Cardiac muscle cell (in vitro differentiated cells and primary cell): ENCODE measurements around the gene KRTAP21-3. TPM values are rescaled to one million over a fixed set of nuclear protein-coding genes. Genes with fewer than 3 reads are reported as not detected.

ENCODE experiments used
- DNase-seq, 2 donors: peaks; one replicate each; pipeline versions ENCODE4 v3.0.0 to v3.0.0-alpha.2; 2010 to 2017; ENCODE audit warnings: low read depth in 1 of 2, low spot score in 1 of 2
- H3K27ac ChIP-seq: fragments of 200-600 bp; sonication (generic); 2 replicates; pipeline ENCODE4 v1.5.1; 2016
- H3K27me3 ChIP-seq: fragments of 200-600 bp; sonication (generic); 2 replicates; pipeline ENCODE4 v1.6.0; 2016; ENCODE audit warnings: control low read depth
- H3K36me3 ChIP-seq: fragments of 200-600 bp; sonication (generic); 2 replicates; pipeline ENCODE4 v1.5.1; 2016; ENCODE audit warnings: control low read depth
- H3K4me1 ChIP-seq: fragments of 200-600 bp; sonication (generic); 2 replicates; pipeline ENCODE4 v1.8.1; 2017; ENCODE audit warnings: low read depth, mild to moderate bottlenecking, mixed run types
- H3K4me3 ChIP-seq: fragments of 200-600 bp; sonication (generic); 2 replicates; pipeline ENCODE4 v1.5.1; 2016; ENCODE audit warnings: mild to moderate bottlenecking
- H3K9me3 ChIP-seq: fragments of 200-600 bp; sonication (generic); 2 replicates; pipeline ENCODE4 v1.5.1; 2017; ENCODE audit warnings: low read depth, mild to moderate bottlenecking, control low read depth
- polyA plus RNA-seq: library from polyadenylated mRNA; unstranded; fragments of >200 nt; fragmentation: Nextera tagmentation; extraction: Ambion mirVana; gene quantifications from 2 replicates; pipeline ENCODE4 v1.2.1, GENCODE V29; 2016
- total RNA-seq: library from RNA; depleted of rRNA; stranded (reverse); fragments of >200 nt; gene quantifications from 2 replicates; pipeline ENCODE4 v1.2.3, GENCODE V29; 2016
- TF ChIP-seq, protein P1 (sequence below): IDR thresholded peaks from 2 replicates; pipeline ENCODE4 v1.5.1; 2012; ENCODE audit warnings: low read depth, mild to moderate bottlenecking, low read length

The KRTAP21-3 gene
- total and polyA plus RNA-seq, 2 experiments from 2014 or later, result not detected

DNA sequence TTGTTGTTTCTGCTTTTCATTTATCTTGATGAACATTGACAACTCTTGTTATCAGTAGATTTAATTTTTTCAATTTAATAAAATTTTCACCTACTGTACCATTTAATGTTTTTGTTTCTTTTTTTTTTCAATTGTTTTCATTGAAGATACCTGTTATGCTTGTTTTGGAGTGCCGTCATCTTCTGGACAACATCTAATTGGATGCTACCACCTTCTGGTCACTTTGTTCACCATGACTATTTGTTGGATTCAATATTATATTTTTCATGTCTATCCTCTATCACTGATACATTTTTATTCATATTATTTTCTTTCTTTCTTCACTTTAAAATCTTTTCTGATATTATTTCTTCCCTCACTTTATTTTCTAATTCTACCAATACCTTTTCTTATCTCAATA lies 14.4 kb upstream of the KRTAP21-3 start:
- Histone ChIP-seq H3K27me3 (no peaks in the 10 kb centered on the region), H3K27ac (no peak overlapping the region), H3K4me3 (no peak overlapping the region), H3K9me3 (no peaks in the 10 kb centered on the region), H3K4me1 (no peaks in the 10 kb centered on the region), H3K36me3 (no peaks in the 10 kb centered on the region)
- TF ChIP-seq, protein P1, sequence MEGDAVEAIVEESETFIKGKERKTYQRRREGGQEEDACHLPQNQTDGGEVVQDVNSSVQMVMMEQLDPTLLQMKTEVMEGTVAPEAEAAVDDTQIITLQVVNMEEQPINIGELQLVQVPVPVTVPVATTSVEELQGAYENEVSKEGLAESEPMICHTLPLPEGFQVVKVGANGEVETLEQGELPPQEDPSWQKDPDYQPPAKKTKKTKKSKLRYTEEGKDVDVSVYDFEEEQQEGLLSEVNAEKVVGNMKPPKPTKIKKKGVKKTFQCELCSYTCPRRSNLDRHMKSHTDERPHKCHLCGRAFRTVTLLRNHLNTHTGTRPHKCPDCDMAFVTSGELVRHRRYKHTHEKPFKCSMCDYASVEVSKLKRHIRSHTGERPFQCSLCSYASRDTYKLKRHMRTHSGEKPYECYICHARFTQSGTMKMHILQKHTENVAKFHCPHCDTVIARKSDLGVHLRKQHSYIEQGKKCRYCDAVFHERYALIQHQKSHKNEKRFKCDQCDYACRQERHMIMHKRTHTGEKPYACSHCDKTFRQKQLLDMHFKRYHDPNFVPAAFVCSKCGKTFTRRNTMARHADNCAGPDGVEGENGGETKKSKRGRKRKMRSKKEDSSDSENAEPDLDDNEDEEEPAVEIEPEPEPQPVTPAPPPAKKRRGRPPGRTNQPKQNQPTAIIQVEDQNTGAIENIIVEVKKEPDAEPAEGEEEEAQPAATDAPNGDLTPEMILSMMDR, result no peak
- DNase-seq, result no peak

DNA sequence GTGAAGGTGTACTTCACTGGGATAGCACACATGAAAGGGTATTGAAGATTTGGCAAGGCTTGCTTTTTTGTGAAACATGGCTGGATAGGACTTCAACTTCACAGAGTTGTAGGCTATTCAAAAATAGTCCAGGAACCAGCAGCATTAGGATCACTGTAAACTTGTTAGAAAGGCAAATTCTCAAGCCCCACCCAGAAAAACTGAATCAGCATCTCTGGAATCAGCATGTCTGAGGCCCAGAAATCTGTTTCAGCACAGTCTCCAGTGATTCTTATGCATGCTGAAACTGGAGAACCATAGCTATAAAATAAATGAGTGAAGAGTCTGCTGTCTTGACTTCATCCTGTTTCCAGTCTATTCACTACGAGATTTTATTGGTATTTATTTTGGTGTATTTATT lies 8.1 kb upstream of the KRTAP21-3 start:
- Histone ChIP-seq H3K9me3 (no peaks in the 10 kb centered on the region), H3K36me3 (no peaks in the 10 kb centered on the region), H3K4me3 (no peak overlapping the region), H3K27ac (no peak overlapping the region), H3K27me3 (no peaks in the 10 kb centered on the region), H3K4me1 (no peaks in the 10 kb centered on the region)
- TF ChIP-seq, protein P1, result no peak
- DNase-seq, result no peak

DNA sequence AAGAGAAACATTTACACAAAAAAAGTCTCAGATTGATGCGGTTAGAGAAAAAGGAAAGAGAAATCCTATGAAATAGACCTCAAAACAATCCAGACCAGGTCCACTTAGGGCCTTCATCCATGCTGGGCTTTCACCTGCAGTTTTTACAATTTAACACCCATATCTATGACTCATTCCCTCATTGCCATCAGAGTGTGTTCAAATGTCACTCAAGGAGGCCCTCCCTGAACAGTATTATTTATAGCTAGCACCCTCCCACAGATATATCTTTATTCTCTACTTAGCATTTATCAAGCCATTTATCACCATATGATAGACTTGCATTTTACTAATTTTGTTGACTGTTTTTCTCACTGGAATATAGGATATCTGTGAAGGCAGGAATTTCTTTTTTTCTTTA lies 824 bp upstream of the KRTAP21-3 start:
- TF ChIP-seq, protein P1, result no peak
- no peak overlapping the region for H3K27ac ChIP-seq
- H3K4me3 ChIP-seq, result no peak overlapping the region
- DNase-seq, result no peak
- no peaks in the 10 kb centered on the region for H3K4me1 ChIP-seq
- H3K36me3 ChIP-seq, result no peaks in the 10 kb centered on the region
- no peaks in the 10 kb centered on the region for H3K27me3 ChIP-seq
- H3K9me3 ChIP-seq, result no peaks in the 10 kb centered on the region

GRCh38 chr21:30717105-30717504 lies 1.5 kb downstream of the KRTAP21-3 start:
- Histone ChIP-seq H3K36me3 (no peaks in the 10 kb centered on the region), H3K27me3 (no peaks in the 10 kb centered on the region), H3K4me1 (no peaks in the 10 kb centered on the region), H3K9me3 (no peaks in the 10 kb centered on the region), H3K27ac (no peak overlapping the region), H3K4me3 (no peak overlapping the region)
- TF ChIP-seq, protein P1, result no peak
- DNase-seq, result no peak

GRCh38 chr21:30714946-30715345 lies 3.6 kb downstream of the KRTAP21-3 start:
- Histone ChIP-seq H3K27me3 (no peaks in the 10 kb centered on the region), H3K9me3 (no peaks in the 10 kb centered on the region), H3K4me3 (no peak overlapping the region), H3K36me3 (no peaks in the 10 kb centered on the region), H3K27ac (no peak overlapping the region), H3K4me1 (no peaks in the 10 kb centered on the region)
- TF ChIP-seq, protein P1, result no peak
- DNase-seq, result no peak

DNA sequence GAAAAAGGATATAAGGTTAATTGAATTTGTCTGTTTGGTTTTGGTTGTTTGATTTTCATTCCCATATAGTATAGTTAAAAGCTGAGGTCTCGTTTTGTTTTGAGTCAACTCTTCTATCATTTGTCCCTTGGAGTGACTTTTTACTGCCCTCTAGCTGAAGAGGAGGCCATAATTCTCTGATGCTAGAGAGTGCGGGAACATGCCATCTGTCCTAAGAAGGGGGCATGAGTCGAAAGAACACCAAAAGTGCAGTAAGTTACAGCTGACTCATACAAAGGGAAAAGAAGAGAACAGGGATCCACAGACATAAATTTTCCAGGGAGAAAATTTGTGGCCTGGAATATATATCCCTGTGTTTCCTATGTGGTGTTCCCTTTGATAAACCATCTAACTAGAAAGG lies 4.1 kb downstream of the KRTAP21-3 start:
- no peaks in the 10 kb centered on the region for H3K9me3 ChIP-seq
- no peak for DNase-seq
- H3K4me1 ChIP-seq, result no peaks in the 10 kb centered on the region
- TF ChIP-seq, protein P1, result no peak
- H3K27me3 ChIP-seq, result no peaks in the 10 kb centered on the region
- H3K36me3 ChIP-seq, result no peaks in the 10 kb centered on the region
- H3K27ac ChIP-seq, result no peak overlapping the region
- no peak overlapping the region for H3K4me3 ChIP-seq
